Adipose tissue (tissue), 3 donors: ENCODE data around the gene WNT6. TPM values are rescaled to one million over a fixed set of nuclear protein-coding genes. Genes with fewer than 3 reads are reported as not detected.

Experiments used
- H3K27ac ChIP-seq: one replicate; pipeline ENCODE4 v1.5.1; 2013; ENCODE audit warnings: low read depth, low read length
- WGBS, 3 donors: extraction: QIAGEN DNeasy Blood & Tissue Kit; methylation state at CpG; one replicate each; pipeline ENCODE4 v1.1.7; 2013; 5-methylcytosine and 5-hydroxymethylcytosine counted together
- polyA plus RNA-seq, 3 donors: library from polyadenylated mRNA; stranded (reverse); fragments of 200-250 nt; gene quantifications; one replicate each; pipeline ENCODE4 v1.2.3, GENCODE V29; 2013
- donor health status: healthy with polysubstance abuse.
- donor health status: Bipolar disorder and iron deficiency.
- donor health status: healthy.

WNT6 gene
- polyA plus RNA-seq, 3 donors = 0.25 to 1.1 TPM; not detected in 1

GRCh38 chr2:218871345-218872302, 12.0 kb downstream of the WNT6 start:
- H3K27ac ChIP-seq = no peak overlapping the region
- WGBS, 3 donors = 5 to 6% (median 5%) methylated on average over 60 of the region's 60 CpGs

- WGBS, 3 donors = 7 to 34% (median 31%) methylated on average over 19 to 22 of the region's 22 CpGs
- no peak overlapping the region for H3K27ac ChIP-seq
Measured at GRCh38 chr2:218872645-218873358, 13.2 kb downstream of the WNT6 start.

- 7 to 24% (median 16%) methylated on average over 86 of the region's 86 CpGs for WGBS, 3 donors
- H3K27ac ChIP-seq = no peak overlapping the region
Measured at GRCh38 chr2:218873359-218874194, 14.0 kb downstream of the WNT6 start.

GRCh38 chr2:218875692-218876246, 16.2 kb downstream of the WNT6 start:
- 21 to 40% (median 23%) methylated on average over 2 of the region's 2 CpGs for WGBS, 3 donors
- no peak overlapping the region for H3K27ac ChIP-seq

DNA sequence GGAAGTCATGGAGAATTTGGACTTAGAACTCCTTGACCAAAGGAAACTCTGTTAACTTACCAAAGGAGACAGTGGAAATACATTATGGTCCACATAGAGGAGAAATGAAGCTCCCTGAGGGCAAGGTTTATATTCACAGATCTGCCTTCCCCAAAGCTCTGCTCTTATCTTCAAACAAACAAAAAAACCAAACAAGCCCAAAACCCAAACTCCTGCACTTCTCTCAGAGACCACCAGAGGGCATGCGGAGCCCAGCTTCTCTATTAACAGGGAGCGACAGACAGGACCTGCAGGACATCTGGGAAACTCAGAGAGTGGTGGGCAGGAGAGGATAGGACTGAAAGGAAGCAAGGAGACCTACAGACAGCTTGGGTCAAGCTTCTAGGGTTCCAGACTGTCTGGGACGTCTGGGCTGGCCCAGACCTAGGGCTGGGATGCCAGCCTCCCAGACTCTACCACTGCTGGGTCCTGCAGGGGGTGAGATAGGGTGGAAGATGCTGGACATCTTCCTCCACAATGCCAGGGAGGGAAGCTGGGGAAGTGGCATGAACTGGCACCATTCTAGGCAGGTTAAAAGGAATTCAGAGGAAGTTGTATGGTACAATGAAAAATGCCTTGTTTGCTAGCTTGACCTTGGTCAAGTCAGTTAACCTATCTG, 17.1 kb downstream of the WNT6 start:
- WGBS, 3 donors = 0 to 2% (median 2%) methylated on average over 3 of the region's 3 CpGs
- H3K27ac ChIP-seq = no peak overlapping the region

DNA sequence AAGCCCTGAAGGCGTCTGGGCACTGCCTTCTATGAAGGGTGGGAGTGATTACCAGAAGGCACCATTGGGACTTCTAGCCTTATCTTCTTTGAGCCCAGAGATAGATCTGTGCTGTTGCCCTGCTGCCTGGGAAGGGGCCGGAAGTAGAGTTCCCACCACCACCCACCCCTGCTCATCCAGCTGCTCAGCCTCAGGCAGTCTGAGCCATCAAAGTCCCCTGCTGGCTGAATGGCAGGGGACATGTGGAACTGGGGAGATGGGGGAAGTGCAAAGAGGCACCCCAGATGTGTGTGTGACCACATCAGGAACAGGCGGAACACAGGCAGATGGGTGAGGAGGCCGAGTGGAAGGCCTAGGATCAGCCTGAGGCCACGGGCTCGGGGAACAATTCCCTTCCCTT, 17.7 kb downstream of the WNT6 start:
- no peak overlapping the region for H3K27ac ChIP-seq
- WGBS, 3 donors = 63 to 75% (median 74%) methylated on average over 6 of the region's 6 CpGs

- H3K27ac ChIP-seq = no peak overlapping the region
- WGBS, 3 donors = 19 to 50% (median 43%) methylated on average over 5 of the region's 5 CpGs
Measured at GRCh38 chr2:218877891-218878290, 18.3 kb downstream of the WNT6 start.

DNA sequence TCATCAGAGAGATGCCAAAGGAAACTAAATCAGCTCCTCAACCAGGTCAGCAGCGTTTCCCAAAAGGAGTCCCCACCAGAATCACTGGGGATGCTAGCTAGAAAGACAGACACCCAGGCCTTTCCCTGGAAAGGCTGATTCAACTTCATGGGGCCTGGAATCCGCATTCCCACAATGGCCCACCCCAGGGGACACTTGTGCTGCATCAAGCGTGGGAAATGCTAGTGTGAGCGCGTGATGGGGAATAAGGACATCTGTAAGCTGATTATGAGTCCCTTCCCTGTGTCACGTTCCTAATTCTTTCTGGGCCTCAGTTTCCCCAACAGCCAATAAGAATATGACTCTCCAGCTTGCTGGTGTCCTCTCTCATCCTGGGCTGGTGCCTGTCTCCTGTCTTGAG, 18.9 kb downstream of the WNT6 start:
- 26 to 56% (median 49%) methylated on average over 6 of the region's 6 CpGs for WGBS, 3 donors
- no peak overlapping the region for H3K27ac ChIP-seq

DNA sequence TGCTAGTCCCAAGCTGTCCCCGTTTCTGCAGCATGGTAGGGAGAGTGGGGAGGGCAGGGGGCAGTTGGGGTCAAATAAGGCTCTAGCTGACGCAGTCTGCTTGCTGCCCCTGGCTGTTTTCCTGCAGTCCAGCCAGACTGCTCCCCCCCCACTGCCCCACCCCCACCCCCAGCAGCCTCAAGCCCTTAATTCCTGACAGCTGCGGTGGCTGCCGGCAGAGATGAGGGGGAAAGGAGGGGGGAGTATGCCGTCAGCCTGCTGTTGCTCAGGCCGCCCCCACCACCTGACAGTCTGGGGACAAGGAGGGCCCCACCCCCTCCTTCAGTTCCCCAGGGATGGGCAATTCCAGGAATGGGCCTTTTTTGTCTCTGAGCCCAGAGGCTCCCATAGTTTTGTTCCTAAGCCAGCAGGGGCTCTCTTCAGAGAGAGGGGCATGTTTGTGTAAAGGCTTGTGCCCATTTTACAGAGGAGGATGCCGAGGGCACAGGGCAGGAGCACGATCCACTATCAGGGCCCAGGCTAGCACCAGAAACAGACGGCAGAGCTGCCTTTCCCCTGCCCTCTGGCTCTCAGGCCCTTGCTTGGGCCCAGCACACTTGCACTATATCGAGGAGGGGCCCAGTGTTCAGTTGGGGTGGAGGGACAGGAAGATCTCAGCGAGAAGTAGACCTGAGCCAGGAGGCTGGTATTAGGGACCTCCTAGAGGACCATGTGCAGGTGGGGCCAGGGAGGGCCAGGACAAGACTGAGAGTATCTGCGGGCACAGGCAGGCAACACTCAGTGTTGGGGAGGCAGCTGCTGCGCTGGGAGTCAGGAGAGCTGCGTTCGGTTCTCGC, 19.5 kb downstream of the WNT6 start:
- WGBS, 3 donors = 24 to 35% (median 30%) methylated on average over 14 to 16 of the region's 16 CpGs
- no peak overlapping the region for H3K27ac ChIP-seq

DNA sequence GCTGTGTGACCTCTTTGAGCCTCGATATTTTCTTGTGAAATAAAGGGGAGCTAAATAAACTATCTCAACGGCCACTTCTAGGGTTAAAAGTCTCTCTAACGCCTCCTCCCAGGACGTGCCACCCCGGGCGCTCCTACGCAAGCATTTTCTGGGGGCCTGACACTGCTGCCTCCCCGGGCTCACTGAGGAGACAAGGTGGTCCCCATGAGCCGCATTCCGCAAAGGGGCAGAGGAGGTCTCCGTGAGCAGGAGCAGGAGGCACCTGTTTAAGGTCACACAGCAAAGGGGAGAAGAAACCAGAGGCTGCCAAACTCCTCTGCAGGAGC, 20.1 kb downstream of the WNT6 start:
- 4 to 13% (median 10%) methylated on average over 11 of the region's 11 CpGs for WGBS, 3 donors
- H3K27ac ChIP-seq = no peak overlapping the region

- no peak within 1 kb of the TSS for H3K27ac ChIP-seq
- 1 to 2% (median 2%) methylated on average over 28 to 58 of the region's 58 CpGs for WGBS, 3 donors
Measured at GRCh38 chr2:218880102-218880858, 20.7 kb downstream of the WNT6 start, which contains the start of gene WNT10A. Gene WNT10A, plus strand, starts transcription at chr2:218880852. Its CDS starts 144 bp downstream, at chr2:218880996.

GRCh38 chr2:218880859-218881594, 21.4 kb downstream of the WNT6 start:
- 12 to 16% (median 16%) methylated on average over 16 to 24 of the region's 24 CpGs for WGBS, 3 donors
- H3K27ac ChIP-seq = no peak overlapping the region

DNA sequence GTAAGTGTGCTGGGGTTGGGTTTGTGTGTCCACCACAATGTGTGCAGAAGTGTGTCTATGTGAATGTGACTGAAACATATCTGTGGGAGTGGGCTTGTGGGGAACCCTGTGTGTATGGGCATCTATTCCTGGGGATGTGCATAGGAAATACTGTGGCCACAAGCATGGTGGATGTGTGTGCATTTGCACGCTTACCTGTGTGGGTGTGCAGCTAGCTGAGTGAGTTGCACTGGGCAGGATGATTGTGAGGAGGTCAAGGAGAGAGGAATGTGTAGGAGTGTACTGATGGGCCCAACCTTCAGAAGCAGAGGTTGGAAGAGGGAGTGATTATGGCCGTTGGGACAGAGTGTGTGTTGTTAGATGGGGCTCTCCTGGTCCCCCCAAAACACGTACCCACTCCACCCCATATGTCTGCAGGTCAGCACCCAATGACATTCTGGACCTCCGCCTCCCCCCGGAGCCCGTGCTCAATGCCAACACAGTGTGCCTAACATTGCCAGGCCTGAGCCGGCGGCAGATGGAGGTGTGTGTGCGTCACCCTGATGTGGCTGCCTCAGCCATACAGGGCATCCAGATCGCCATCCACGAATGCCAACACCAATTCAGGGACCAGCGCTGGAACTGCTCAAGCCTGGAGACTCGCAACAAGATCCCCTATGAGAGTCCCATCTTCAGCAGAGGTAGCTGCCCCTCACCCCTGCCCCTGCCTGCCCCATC, 22.3 kb downstream of the WNT6 start:
- 65 to 70% (median 67%) methylated on average over 12 to 13 of the region's 13 CpGs for WGBS, 3 donors
- no peak overlapping the region for H3K27ac ChIP-seq

DNA sequence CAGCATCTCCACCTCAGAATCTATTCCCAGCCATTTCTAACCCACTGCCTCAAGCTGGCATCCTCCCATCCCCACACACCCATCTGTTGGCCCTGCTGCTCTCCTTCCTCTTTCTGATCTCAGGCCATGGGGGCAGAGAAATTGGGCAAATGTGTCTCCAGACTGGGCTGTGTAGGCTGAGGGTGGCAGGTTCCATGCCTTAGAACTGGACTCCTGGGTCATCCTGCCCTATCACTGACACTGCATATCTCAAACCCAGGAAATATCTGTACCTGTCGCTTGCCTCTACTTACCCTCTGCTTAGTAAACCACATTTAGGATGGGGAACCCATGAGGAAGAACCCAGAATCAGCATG, 22.8 kb downstream of the WNT6 start:
- WGBS, 3 donors = 59 to 79% (median 77%) methylated on average over 1 of the region's 1 CpG
- H3K27ac ChIP-seq = no peak overlapping the region

GRCh38 chr2:218882866-218883366, 23.3 kb downstream of the WNT6 start:
- 70 to 79% (median 74%) methylated on average over 4 of the region's 4 CpGs for WGBS, 3 donors

More at GRCh38 chr2:218882866-218883366, 23.3 kb downstream of the WNT6 start:
- no peak overlapping the region for H3K27ac ChIP-seq
